Esophagus squamous epithelium (tissue), 5 donors: Measurements from ENCODE around the gene COX5A. TPM values are rescaled to one million over a fixed set of nuclear protein-coding genes. Genes with fewer than 3 reads are reported as not detected.

Experiments used
- DNase-seq: peaks from one replicate; lab custom pipeline; 2025; lab: John Stamatoyannopoulos, UW
- H3K27ac ChIP-seq, 4 donors: fragments of 200-600 bp; sonication (generic); one replicate each; pipeline ENCODE4 v1.5.1; 2016 to 2019; ENCODE audit warnings: mild to moderate bottlenecking in 1 of 4
- H3K27me3 ChIP-seq, 4 donors: fragments of 200-600 bp; sonication (generic); 1 replicate in 3 of 4; 2 replicates in 1 of 4; pipeline versions ENCODE4 v1.5.1 to v1.6.0; 2017 to 2021; ENCODE audit warnings: antibody characterized with exemption in 1 of 4
- H3K36me3 ChIP-seq, 3 donors: fragments of 200-600 bp; sonication (generic); one replicate each; pipeline ENCODE4 v1.5.1; 2016 to 2019
- H3K4me1 ChIP-seq, 3 donors: fragments of 200-600 bp; sonication (generic); one replicate each; pipeline ENCODE4 v1.5.1; 2017 to 2019
- H3K4me3 ChIP-seq, 4 donors: fragments of 200-600 bp; sonication (generic); 1 replicate in 3 of 4; 2 replicates in 1 of 4; pipeline ENCODE4 v1.5.1; 2016 to 2019; ENCODE audit warnings: mild to moderate bottlenecking in 2 of 4, moderate library complexity in 1 of 4
- H3K9me3 ChIP-seq, 3 donors: fragments of 200-600 bp; sonication (generic); one replicate each; pipeline ENCODE4 v1.5.1; 2016 to 2019
- POLR2A ChIP-seq, 4 donors: fragments of 450-650 bp; IDR thresholded peaks; one replicate each; pipeline ENCODE4 v1.6.1; 2017; ENCODE audit warnings: antibody characterized with exemption in 4 of 4, mild to moderate bottlenecking in 4 of 4, moderate library complexity in 3 of 4
- WGBS, 2 donors: methylation state at CpG; one replicate each; pipeline ENCODE4 v1.1.5; 2018; 5-methylcytosine and 5-hydroxymethylcytosine counted together
- intact Hi-C: fragments of 100-400 bp; cut with DNase I; formaldehyde crosslinking; loops from one replicate; pipeline ENCODE4 v1.15.0; 2022
- total RNA-seq, 4 donors: library from RNA; depleted of rRNA; stranded (reverse); fragments of >200 nt; gene quantifications; one replicate each; pipeline ENCODE4 v1.1.0, GENCODE V29; 2016
- TF ChIP-seq, protein P1 (sequence below), 6 experiments: fragments of 450-650 bp in 4 of 6; fragments of 200-600 bp in 2 of 6; sonication (generic) in 2 of 6; IDR thresholded peaks; one replicate each; pipeline ENCODE4 v1.5.1; 2016 to 2019; ENCODE audit warnings: antibody characterized with exemption in 6 of 6, mild to moderate bottlenecking in 4 of 6, moderate library complexity in 4 of 6
- donor health status: DM: yes; HTN: yes; CAD: no.

Gene COX5A
- total RNA-seq, 4 donors from 2014 or later, result 110 to 197 (median 172) TPM

GRCh38 chr15:74882528-74882927 lies 55.3 kb downstream of the COX5A start:
- H3K27me3 ChIP-seq, result no peaks in the 10 kb centered on the region
- intact Hi-C loops, result no loop called here
- peaks cover 0 to 5% (median 0%) of the 10 kb centered on the region in 3 donors for H3K4me1 ChIP-seq
- WGBS, 2 donors, result 93% methylated on average over 3 to 6 of the region's 6 CpGs
- H3K36me3 ChIP-seq, result no peaks in the 10 kb centered on the region
- no peak for DNase-seq
- no peak overlapping the region for H3K27ac ChIP-seq
- TF ChIP-seq POLR2A (IDR thresholded peaks at IDR 0.05), result no peak
- TF ChIP-seq, protein P1, sequence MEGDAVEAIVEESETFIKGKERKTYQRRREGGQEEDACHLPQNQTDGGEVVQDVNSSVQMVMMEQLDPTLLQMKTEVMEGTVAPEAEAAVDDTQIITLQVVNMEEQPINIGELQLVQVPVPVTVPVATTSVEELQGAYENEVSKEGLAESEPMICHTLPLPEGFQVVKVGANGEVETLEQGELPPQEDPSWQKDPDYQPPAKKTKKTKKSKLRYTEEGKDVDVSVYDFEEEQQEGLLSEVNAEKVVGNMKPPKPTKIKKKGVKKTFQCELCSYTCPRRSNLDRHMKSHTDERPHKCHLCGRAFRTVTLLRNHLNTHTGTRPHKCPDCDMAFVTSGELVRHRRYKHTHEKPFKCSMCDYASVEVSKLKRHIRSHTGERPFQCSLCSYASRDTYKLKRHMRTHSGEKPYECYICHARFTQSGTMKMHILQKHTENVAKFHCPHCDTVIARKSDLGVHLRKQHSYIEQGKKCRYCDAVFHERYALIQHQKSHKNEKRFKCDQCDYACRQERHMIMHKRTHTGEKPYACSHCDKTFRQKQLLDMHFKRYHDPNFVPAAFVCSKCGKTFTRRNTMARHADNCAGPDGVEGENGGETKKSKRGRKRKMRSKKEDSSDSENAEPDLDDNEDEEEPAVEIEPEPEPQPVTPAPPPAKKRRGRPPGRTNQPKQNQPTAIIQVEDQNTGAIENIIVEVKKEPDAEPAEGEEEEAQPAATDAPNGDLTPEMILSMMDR (IDR thresholded peaks at IDR 0.05), result no peak
- no peak overlapping the region for H3K4me3 ChIP-seq
- no peaks in the 10 kb centered on the region for H3K9me3 ChIP-seq

DNA sequence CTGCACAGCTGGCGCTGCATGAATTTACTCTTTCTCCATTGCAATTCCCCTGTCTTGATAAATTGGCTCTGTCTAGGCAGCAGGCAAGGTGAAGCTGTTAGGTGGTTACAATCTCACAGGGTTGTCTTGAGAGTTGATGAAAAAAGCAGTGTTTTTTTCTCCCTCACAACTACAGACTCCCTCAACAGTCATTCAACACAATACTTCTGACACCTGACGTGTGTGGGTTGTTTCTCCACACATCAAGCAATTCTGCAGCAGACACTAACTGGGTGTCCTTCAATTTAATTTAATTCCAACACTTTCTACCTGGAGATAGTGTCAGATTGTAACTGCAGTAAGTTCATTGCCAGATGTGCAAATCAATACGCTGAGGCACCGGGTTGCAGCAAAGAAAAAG lies 59.6 kb downstream of the COX5A start:
- DNase-seq, result no peak
- Histone ChIP-seq H3K27ac (no peak overlapping the region), H3K4me3 (no peak overlapping the region), H3K36me3 (no peaks in the 10 kb centered on the region), H3K27me3 (no peaks in the 10 kb centered on the region), H3K4me1 (peaks cover 0 to 8% (median 5%) of the 10 kb centered on the region in 3 donors), H3K9me3 (no peaks in the 10 kb centered on the region)
- WGBS, 2 donors, result 73 to 75% methylated on average over 4 of the region's 4 CpGs
- TF ChIP-seq POLR2A (IDR thresholded peaks at IDR 0.05), result no peak
- TF ChIP-seq, protein P1 (IDR thresholded peaks at IDR 0.05), result no peak
- intact Hi-C loops, result no loop called here

- Histone ChIP-seq H3K36me3 (no peaks in the 10 kb centered on the region), H3K4me1 (peaks cover 26 to 47% (median 41%) of the 10 kb centered on the region in 3 donors), H3K9me3 (no peaks in the 10 kb centered on the region), H3K27ac (peak overlapping the region; percentile 94 to 98 (median 96)), H3K27me3 (no peaks in the 10 kb centered on the region), H3K4me3 (peak overlapping the region; percentile 59 to 98 (median 75))
- intact Hi-C loops, result no loop called here
- TF ChIP-seq, protein P1 (IDR thresholded peaks at IDR 0.05), result no peak
- no peak for TF ChIP-seq POLR2A (IDR thresholded peaks at IDR 0.05)
- 24 to 32% methylated on average over 7 to 9 of the region's 16 CpGs for WGBS, 2 donors
- no peak for DNase-seq
Observed at GRCh38 chr15:74873756-74874424, 64.0 kb downstream of the COX5A start.

DNA sequence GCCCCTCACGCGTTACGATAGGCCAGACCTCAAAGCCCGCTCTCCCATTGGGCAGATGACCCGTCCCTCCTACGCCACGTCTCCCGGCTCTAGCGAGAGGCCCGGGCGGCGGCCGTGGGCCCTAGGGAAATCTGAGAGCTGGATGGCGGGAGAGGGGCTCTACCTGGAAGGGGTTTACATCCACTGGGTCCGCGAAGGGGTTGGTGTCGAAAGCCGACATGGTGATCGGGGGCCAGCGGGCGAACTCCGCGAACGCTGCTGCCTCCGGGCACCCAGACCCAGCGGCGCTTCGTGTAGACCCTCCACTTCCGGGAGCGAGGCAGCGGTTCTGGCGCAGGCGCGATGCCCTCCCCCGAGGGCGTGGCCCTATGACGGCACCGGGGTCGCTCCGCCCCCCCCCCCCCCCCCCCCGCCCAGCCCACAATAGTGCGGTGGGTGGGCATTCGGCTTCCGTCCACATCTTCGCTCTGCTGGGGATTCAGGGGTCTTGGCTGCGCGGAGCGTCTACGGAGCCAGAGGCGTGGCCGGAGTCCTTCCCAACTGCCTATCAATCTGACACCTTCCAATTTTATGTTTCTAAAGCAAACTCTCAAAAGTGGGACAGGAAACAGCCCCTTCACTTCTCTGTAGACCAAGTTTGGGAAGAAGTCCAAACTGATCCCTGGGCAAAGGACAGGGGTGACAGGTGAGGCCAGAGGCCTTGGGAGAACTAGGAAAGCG lies 64.7 kb downstream of the COX5A start, which contains the start of gene SCAMP2:
TSS of gene SCAMP2 (minus strand) at position 330 of the 720 bp plus-strand sequence. CDS start at position 220, 110 bp downstream.
- intact Hi-C loops, result no loop called here
- 0 to 4% methylated on average over 1 to 5 of the region's 52 CpGs for WGBS, 2 donors
- Histone ChIP-seq H3K4me3 (peak within 1 kb of the TSS; percentile 59 to 98 (median 75)), H3K36me3 (peaks cover 0 to under 1% (median 0%) of the 10 kb centered on the region in 3 donors), H3K27ac (peak within 1 kb of the TSS; percentile 94 to 98 (median 96)), H3K27me3 (no peaks in the 10 kb centered on the region), H3K9me3 (no peaks in the 10 kb centered on the region), H3K4me1 (peaks cover 32 to 54% (median 48%) of the 10 kb centered on the region in 3 donors)
- DNase-seq, result peak; percentile 75
- TF ChIP-seq, protein P1 (IDR thresholded peaks at IDR 0.05), result no peak
- TF ChIP-seq POLR2A (IDR thresholded peaks at IDR 0.05), result peak in 3 of 4 donors; percentile 53 to 85 (median 72)

DNA sequence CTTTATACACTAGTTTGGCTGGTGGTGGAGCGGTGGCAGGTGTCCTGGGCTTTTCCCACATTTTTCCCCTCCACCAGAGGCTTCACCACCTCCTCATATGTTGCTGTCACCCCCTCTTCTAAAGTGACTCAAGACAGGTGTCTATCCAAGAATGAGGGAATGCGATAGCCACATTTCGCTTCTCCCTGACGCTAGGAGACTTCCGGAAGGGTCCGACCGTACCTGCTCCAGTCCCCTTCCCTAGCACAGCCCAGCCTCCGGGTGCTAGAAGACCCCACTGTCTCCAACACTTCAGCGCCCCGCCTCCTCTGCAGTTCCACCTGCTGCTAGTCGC lies 65.2 kb downstream of the COX5A start:
- intact Hi-C loops, result no loop called here
- TF ChIP-seq, protein P1 (IDR thresholded peaks at IDR 0.05), result no peak
- no peak for TF ChIP-seq POLR2A (IDR thresholded peaks at IDR 0.05)
- peaks cover 0 to 4% (median 0%) of the 10 kb centered on the region in 3 donors for H3K36me3 ChIP-seq
- H3K27me3 ChIP-seq, result no peaks in the 10 kb centered on the region
- DNase-seq, result no peak
- H3K27ac ChIP-seq, result peak overlapping the region; percentile 94 to 98 (median 96)
- 0% methylated on average over 9 to 11 of the region's 11 CpGs for WGBS, 2 donors
- H3K4me1 ChIP-seq, result peaks cover 35 to 59% (median 53%) of the 10 kb centered on the region in 3 donors
- no peaks in the 10 kb centered on the region for H3K9me3 ChIP-seq
- H3K4me3 ChIP-seq, result peak overlapping the region; percentile 59 to 98 (median 75)
